ENCODE results near the gene ENOX1.

The ENOX1 gene

DNA sequence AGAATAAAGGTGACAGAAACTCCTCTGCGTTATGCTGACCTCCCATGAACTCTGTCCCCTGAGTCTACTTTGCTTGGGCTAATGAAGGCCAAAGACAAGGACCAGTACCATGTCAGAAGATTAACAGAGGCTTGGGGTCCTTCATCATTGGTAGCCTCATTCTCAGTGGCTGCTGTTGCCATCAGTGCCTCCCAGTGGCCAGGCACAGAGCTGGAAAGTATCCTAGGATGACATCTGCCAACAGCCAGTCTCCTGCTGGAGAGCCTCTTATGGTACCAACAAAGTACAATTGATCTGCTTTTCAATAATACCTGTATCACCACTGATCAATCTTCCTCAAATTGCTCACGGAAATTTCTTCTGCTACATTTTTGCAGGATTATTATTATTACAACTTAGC is 481.8 kb downstream of the ENOX1 start:
- no peaks in the 10 kb centered on the region for H3K4me1 ChIP-seq (ENCODE audit: control insufficient read depth, low read depth, low read length)
- no peak overlapping the region for H3K4ac ChIP-seq (ENCODE audit: low read depth, low read length)
- H3K79me1 ChIP-seq (ENCODE audit: low read length): no peaks in the 10 kb centered on the region
- no peak overlapping the region for H2BK5ac ChIP-seq (ENCODE audit: low read length)
- no peak overlapping the region for H3K27ac ChIP-seq (ENCODE audit: low read depth, low read length)
- peak; percentile 36 for DNase-seq
- H2AK5ac ChIP-seq (ENCODE audit: low read length): no peak overlapping the region
- H3K4me3 ChIP-seq (ENCODE audit: low read length): no peak overlapping the region
- H4K8ac ChIP-seq (ENCODE audit: low read depth, low read length): no peak overlapping the region
- H2BK120ac ChIP-seq (ENCODE audit: low read depth, low read length): no peak overlapping the region
- no peak overlapping the region for H3K18ac ChIP-seq (ENCODE audit: low read length)
- no peak overlapping the region for H4K5ac ChIP-seq (ENCODE audit: low read length)
- no peaks in the 10 kb centered on the region for H3K79me2 ChIP-seq (ENCODE audit: control insufficient read depth, insufficient read depth, low read length)
- no peak overlapping the region for H3K9ac ChIP-seq (ENCODE audit: low read length)
- no peaks in the 10 kb centered on the region for H3K27me3 ChIP-seq (ENCODE audit: insufficient read depth, low read length, poor library complexity)
- WGBS (ENCODE audit: extremely low coverage, insufficient coverage, low lambda C conversion rate): no CpG with 5 or more reads among the region's 2 CpGs
- H3K36me3 ChIP-seq (ENCODE audit: control insufficient read depth, insufficient read depth, low read length): no peaks in the 10 kb centered on the region
- H3K4me2 ChIP-seq (ENCODE audit: low read length): no peak overlapping the region
- H2BK15ac ChIP-seq (replicated peaks; ENCODE audit: low read depth): no peak overlapping the region
- H3K56ac ChIP-seq (ENCODE audit: low read length): no peak overlapping the region
- H3K23ac ChIP-seq (ENCODE audit: low read length): no peak overlapping the region

GRCh38 chr13:43304449-43304848 is 482.3 kb downstream of the ENOX1 start:
- Histone ChIP-seq H4K5ac (ENCODE audit: low read length) (no peak overlapping the region), H3K79me2 (ENCODE audit: control insufficient read depth, insufficient read depth, low read length) (no peaks in the 10 kb centered on the region), H3K4me3 (ENCODE audit: low read length) (no peak overlapping the region), H2BK15ac (replicated peaks; ENCODE audit: low read depth) (no peak overlapping the region), H2BK5ac (ENCODE audit: low read length) (no peak overlapping the region), H3K23ac (ENCODE audit: low read length) (no peak overlapping the region), H3K79me1 (ENCODE audit: low read length) (no peaks in the 10 kb centered on the region), H2AK5ac (ENCODE audit: low read length) (no peak overlapping the region), H3K4me2 (ENCODE audit: low read length) (no peak overlapping the region), H3K18ac (ENCODE audit: low read length) (no peak overlapping the region), H4K8ac (ENCODE audit: low read depth, low read length) (no peak overlapping the region), H3K56ac (ENCODE audit: low read length) (no peak overlapping the region), H3K36me3 (ENCODE audit: control insufficient read depth, insufficient read depth, low read length) (no peaks in the 10 kb centered on the region), H3K27ac (ENCODE audit: low read depth, low read length) (no peak overlapping the region), H3K9ac (ENCODE audit: low read length) (no peak overlapping the region), H3K4ac (ENCODE audit: low read depth, low read length) (no peak overlapping the region), H3K4me1 (ENCODE audit: control insufficient read depth, low read depth, low read length) (no peaks in the 10 kb centered on the region), H3K27me3 (ENCODE audit: insufficient read depth, low read length, poor library complexity) (no peaks in the 10 kb centered on the region), H2BK120ac (ENCODE audit: low read depth, low read length) (no peak overlapping the region)
- no CpG with 5 or more reads among the region's 2 CpGs for WGBS (ENCODE audit: extremely low coverage, insufficient coverage, low lambda C conversion rate)
- no peak for DNase-seq

GRCh38 chr13:43303033-43303729 is 483.6 kb downstream of the ENOX1 start:
- DNase-seq: peak; percentile 81
- H3K9ac ChIP-seq (ENCODE audit: low read length): no peak overlapping the region
- no CpG with 5 or more reads among the region's 5 CpGs for WGBS (ENCODE audit: extremely low coverage, insufficient coverage, low lambda C conversion rate)

DNA sequence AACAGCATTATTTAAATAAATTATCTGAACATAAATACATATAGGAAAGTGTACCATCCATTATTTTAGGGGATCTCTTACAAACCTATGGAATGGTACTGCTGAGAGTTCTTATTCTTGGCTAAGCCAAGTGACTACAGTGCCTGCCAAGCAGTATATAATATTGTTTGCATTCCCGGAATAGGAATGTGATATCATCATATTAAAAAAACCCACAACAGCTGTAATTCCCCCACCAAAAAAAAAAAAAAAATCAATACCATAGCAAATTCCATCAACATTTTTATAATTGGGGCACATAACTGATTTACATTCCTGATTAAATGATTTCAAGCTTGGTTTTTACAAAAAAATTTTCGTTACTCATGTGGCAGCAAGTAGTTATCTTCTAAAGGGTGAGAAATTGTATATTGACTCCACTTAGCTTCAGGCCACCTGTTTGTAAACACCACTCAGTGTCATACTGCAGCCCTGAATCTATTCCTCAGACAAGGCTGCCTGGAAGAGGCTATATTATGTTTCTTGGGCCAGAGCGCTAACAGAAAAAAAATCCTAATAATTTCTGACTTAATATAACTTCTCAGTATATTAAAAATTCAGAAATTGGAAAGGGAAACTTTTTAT is 485.3 kb downstream of the ENOX1 start:
- no peak overlapping the region for H2BK5ac ChIP-seq (ENCODE audit: low read length)
- WGBS (ENCODE audit: extremely low coverage, insufficient coverage, low lambda C conversion rate): no CpG with 5 or more reads among the region's 3 CpGs
- H3K4ac ChIP-seq (ENCODE audit: low read depth, low read length): no peak overlapping the region
- no peak overlapping the region for H3K56ac ChIP-seq (ENCODE audit: low read length)
- H3K9ac ChIP-seq (ENCODE audit: low read length): no peak overlapping the region
- no peak overlapping the region for H4K8ac ChIP-seq (ENCODE audit: low read depth, low read length)
- H3K27me3 ChIP-seq (ENCODE audit: insufficient read depth, low read length, poor library complexity): no peaks in the 10 kb centered on the region
- no peaks in the 10 kb centered on the region for H3K4me1 ChIP-seq (ENCODE audit: control insufficient read depth, low read depth, low read length)
- no peak overlapping the region for H3K23ac ChIP-seq (ENCODE audit: low read length)
- H3K4me3 ChIP-seq (ENCODE audit: low read length): no peak overlapping the region
- H3K27ac ChIP-seq (ENCODE audit: low read depth, low read length): no peak overlapping the region
- H2BK120ac ChIP-seq (ENCODE audit: low read depth, low read length): no peak overlapping the region
- no peak overlapping the region for H2AK5ac ChIP-seq (ENCODE audit: low read length)
- H3K36me3 ChIP-seq (ENCODE audit: control insufficient read depth, insufficient read depth, low read length): no peaks in the 10 kb centered on the region
- no peaks in the 10 kb centered on the region for H3K79me2 ChIP-seq (ENCODE audit: control insufficient read depth, insufficient read depth, low read length)
- no peak overlapping the region for H3K4me2 ChIP-seq (ENCODE audit: low read length)
- H4K5ac ChIP-seq (ENCODE audit: low read length): no peak overlapping the region
- DNase-seq: no peak
- no peak overlapping the region for H2BK15ac ChIP-seq (replicated peaks; ENCODE audit: low read depth)
- no peak overlapping the region for H3K18ac ChIP-seq (ENCODE audit: low read length)
- H3K79me1 ChIP-seq (ENCODE audit: low read length): no peaks in the 10 kb centered on the region

More at GRCh38 chr13:43303033-43303729, 483.6 kb downstream of the ENOX1 start:
- H3K4me1 ChIP-seq (ENCODE audit: control insufficient read depth, low read depth, low read length): no peaks in the 10 kb centered on the region
- no peak overlapping the region for H3K23ac ChIP-seq (ENCODE audit: low read length)
- H3K56ac ChIP-seq (ENCODE audit: low read length): no peak overlapping the region
- H3K79me1 ChIP-seq (ENCODE audit: low read length): no peaks in the 10 kb centered on the region
- H2AK5ac ChIP-seq (ENCODE audit: low read length): no peak overlapping the region
- no peak overlapping the region for H3K4ac ChIP-seq (ENCODE audit: low read depth, low read length)
- H4K5ac ChIP-seq (ENCODE audit: low read length): no peak overlapping the region
- no peak overlapping the region for H3K27ac ChIP-seq (ENCODE audit: low read depth, low read length)
- no peak overlapping the region for H3K18ac ChIP-seq (ENCODE audit: low read length)
- no peak overlapping the region for H3K4me2 ChIP-seq (ENCODE audit: low read length)
- no peak overlapping the region for H4K8ac ChIP-seq (ENCODE audit: low read depth, low read length)
- H3K4me3 ChIP-seq (ENCODE audit: low read length): no peak overlapping the region
- no peak overlapping the region for H2BK120ac ChIP-seq (ENCODE audit: low read depth, low read length)
- H2BK15ac ChIP-seq (replicated peaks; ENCODE audit: low read depth): no peak overlapping the region
- no peaks in the 10 kb centered on the region for H3K27me3 ChIP-seq (ENCODE audit: insufficient read depth, low read length, poor library complexity)
- no peaks in the 10 kb centered on the region for H3K36me3 ChIP-seq (ENCODE audit: control insufficient read depth, insufficient read depth, low read length)
- no peak overlapping the region for H2BK5ac ChIP-seq (ENCODE audit: low read length)
- H3K79me2 ChIP-seq (ENCODE audit: control insufficient read depth, insufficient read depth, low read length): no peaks in the 10 kb centered on the region

DNA sequence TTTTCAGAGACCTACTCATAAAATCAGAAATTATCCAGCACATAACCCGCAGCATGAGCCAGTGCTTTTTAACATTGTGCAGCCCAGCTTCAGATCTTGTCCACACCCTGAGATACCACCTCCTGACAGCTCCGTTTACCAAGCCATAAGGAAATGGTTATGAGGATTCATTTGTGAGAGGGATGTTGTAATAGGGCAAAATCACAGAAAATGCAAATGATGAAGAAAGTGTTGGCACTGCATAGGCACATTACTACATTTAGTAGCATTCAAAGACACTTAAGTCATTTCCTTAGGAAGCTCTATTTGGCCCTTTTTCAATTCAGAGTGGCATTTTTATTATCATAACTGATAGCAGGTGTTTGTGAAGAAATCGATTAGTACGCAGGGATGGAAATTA is 485.9 kb downstream of the ENOX1 start:
- no peak overlapping the region for H3K56ac ChIP-seq (ENCODE audit: low read length)
- no peak overlapping the region for H4K5ac ChIP-seq (ENCODE audit: low read length)
- no peak overlapping the region for H3K27ac ChIP-seq (ENCODE audit: low read depth, low read length)
- no peak overlapping the region for H4K8ac ChIP-seq (ENCODE audit: low read depth, low read length)
- DNase-seq: no peak
- H3K18ac ChIP-seq (ENCODE audit: low read length): no peak overlapping the region
- no peak overlapping the region for H2BK5ac ChIP-seq (ENCODE audit: low read length)
- no peaks in the 10 kb centered on the region for H3K36me3 ChIP-seq (ENCODE audit: control insufficient read depth, insufficient read depth, low read length)
- H3K4me3 ChIP-seq (ENCODE audit: low read length): no peak overlapping the region
- H3K79me2 ChIP-seq (ENCODE audit: control insufficient read depth, insufficient read depth, low read length): no peaks in the 10 kb centered on the region
- H3K4ac ChIP-seq (ENCODE audit: low read depth, low read length): no peak overlapping the region
- no peaks in the 10 kb centered on the region for H3K4me1 ChIP-seq (ENCODE audit: control insufficient read depth, low read depth, low read length)
- no peak overlapping the region for H3K4me2 ChIP-seq (ENCODE audit: low read length)
- no peaks in the 10 kb centered on the region for H3K79me1 ChIP-seq (ENCODE audit: low read length)
- H3K9ac ChIP-seq (ENCODE audit: low read length): no peak overlapping the region
- no CpG with 5 or more reads among the region's 4 CpGs for WGBS (ENCODE audit: extremely low coverage, insufficient coverage, low lambda C conversion rate)
- no peak overlapping the region for H3K23ac ChIP-seq (ENCODE audit: low read length)
- H2BK15ac ChIP-seq (replicated peaks; ENCODE audit: low read depth): no peak overlapping the region
- H3K27me3 ChIP-seq (ENCODE audit: insufficient read depth, low read length, poor library complexity): no peaks in the 10 kb centered on the region
- H2BK120ac ChIP-seq (ENCODE audit: low read depth, low read length): no peak overlapping the region
- no peak overlapping the region for H2AK5ac ChIP-seq (ENCODE audit: low read length)

DNA sequence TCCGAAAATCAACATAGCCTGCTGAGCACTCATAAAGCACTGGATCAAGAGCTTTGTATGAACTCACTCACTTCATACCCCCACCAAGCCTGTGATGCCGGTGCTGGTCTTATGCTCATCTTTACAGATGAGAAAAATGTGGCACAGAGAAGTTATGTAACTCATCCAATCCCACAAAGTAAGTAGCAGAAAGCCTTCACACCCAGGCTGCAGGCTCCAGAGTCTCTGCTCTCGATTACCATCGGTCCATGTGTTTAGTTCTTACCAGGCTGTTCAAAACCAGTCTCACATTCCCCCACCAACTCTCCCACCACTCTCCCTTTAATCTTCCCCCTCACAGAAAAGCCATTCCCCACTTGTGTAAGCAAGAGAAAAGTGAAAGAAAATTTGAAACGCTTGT is 487.4 kb downstream of the ENOX1 start:
- Histone ChIP-seq H3K4me3 (ENCODE audit: low read length) (no peak overlapping the region), H3K18ac (ENCODE audit: low read length) (no peak overlapping the region), H3K27ac (ENCODE audit: low read depth, low read length) (no peak overlapping the region), H4K8ac (ENCODE audit: low read depth, low read length) (no peak overlapping the region), H3K4me2 (ENCODE audit: low read length) (no peak overlapping the region), H3K56ac (ENCODE audit: low read length) (no peak overlapping the region), H3K4ac (ENCODE audit: low read depth, low read length) (no peak overlapping the region), H2BK5ac (ENCODE audit: low read length) (no peak overlapping the region), H3K27me3 (ENCODE audit: insufficient read depth, low read length, poor library complexity) (no peaks in the 10 kb centered on the region), H3K9ac (ENCODE audit: low read length) (no peak overlapping the region), H3K79me2 (ENCODE audit: control insufficient read depth, insufficient read depth, low read length) (no peaks in the 10 kb centered on the region), H3K79me1 (ENCODE audit: low read length) (no peaks in the 10 kb centered on the region), H3K4me1 (ENCODE audit: control insufficient read depth, low read depth, low read length) (no peaks in the 10 kb centered on the region), H4K5ac (ENCODE audit: low read length) (no peak overlapping the region), H3K36me3 (ENCODE audit: control insufficient read depth, insufficient read depth, low read length) (no peaks in the 10 kb centered on the region), H3K23ac (ENCODE audit: low read length) (no peak overlapping the region), H2BK15ac (replicated peaks; ENCODE audit: low read depth) (no peak overlapping the region), H2AK5ac (ENCODE audit: low read length) (no peak overlapping the region), H2BK120ac (ENCODE audit: low read depth, low read length) (no peak overlapping the region)
- DNase-seq: no peak
- no CpG with 5 or more reads among the region's 5 CpGs for WGBS (ENCODE audit: extremely low coverage, insufficient coverage, low lambda C conversion rate)

All from mesendoderm (in vitro differentiated cells).